HG02885 (cell line): ENCODE data around the gene STK32B.

ENCODE experiments used
- ATAC-seq: cut with Tn5 transposase; IDR thresholded peaks from one replicate; pipeline ENCODE4 v1.9.1; 2021; ENCODE audit warnings: mild to moderate bottlenecking; ENCODE audit not compliant: unreplicated experiment, poor library complexity

The STK32B gene

DNA sequence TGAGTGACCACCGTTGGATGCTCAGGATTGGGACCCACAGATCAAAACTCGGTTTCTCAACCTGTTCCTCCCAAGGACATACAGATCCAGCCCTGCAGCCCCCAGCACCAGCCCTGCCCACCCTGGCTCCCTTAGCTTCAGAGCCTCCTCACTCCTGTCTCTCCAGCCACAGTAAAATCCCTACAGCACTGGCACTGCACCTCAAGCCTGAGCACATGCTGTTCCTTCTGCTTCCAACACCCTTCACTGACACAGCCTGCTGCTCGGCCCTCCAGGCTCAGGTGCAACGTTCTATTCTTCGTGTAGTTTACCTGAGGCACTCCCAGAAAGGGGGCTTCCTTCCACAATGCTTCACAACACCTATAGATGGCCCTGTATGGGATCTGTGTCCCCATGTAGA, 493.5 kb downstream of the STK32B start:
- no peak for ATAC-seq

DNA sequence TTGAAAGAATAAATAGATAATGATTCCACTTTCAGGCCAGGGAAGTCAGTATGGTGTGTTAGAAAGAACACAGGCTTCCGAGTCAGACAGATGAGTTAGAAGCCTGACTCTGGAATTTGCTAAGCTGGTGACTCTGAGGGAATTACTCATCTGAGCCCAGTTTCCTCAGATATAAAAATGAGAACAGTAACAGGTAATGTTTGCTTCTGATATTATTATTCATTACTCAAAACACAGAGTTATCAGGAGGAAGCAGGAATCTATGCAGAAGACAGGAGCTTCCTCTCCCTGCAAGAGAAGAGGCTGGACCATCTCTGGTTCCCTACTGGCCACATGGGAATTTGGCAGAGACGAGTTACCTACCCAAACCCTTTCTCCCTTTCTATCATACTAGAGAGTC, 494.0 kb downstream of the STK32B start:
- no peak for ATAC-seq

DNA sequence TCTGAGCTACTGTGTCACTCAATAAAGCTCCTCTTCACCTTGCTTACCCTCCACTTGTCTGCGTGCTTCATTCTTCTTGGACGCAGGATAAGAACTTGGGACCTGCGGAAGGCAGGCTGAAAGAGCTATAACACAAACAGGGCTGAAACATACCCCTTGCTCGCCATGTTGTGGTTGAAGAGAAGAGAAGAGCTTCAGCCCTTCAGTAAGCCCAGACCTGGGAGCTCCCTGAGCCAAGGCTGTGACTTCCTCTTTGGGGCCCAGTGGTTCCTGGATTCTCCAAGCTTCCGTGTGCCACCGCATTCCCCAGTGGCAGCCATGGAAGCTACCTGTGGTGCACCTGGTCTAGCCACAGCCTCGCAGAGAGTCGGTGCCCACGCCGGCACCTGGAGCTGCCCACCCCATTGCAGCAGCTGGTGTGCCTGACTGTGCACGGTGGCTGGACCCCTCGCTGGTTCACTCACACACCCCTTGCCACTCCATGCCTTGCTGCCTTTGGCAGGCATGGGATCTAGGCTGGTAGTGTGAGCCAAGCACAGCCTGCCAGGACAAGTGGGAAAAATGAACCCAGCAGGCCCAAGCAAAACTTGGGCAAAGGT, 496.5 kb downstream of the STK32B start:
- ATAC-seq, result no peak
